Trophoblast cell (in vitro differentiated cells and primary cell): ENCODE measurements around the gene ATG2B.

Experiments used
- DNase-seq, 2 donors: peaks; one replicate each; pipeline ENCODE4 v3.0.0-alpha.2; 2016
- H2AFZ ChIP-seq: 2 replicates; pipeline ENCODE4 v1.6.1; 2013; ENCODE audit warnings: low read length, moderate library complexity, mild to moderate bottlenecking; ENCODE audit not compliant: insufficient read depth, poor library complexity
- H2AK5ac ChIP-seq: 2 replicates; pipeline ENCODE4 v1.6.1; 2013; ENCODE audit warnings: mild to moderate bottlenecking, low read length
- H2BK120ac ChIP-seq: 2 replicates; pipeline ENCODE4 v1.6.1; 2013; ENCODE audit warnings: low read length, mild to moderate bottlenecking, moderate library complexity; ENCODE audit not compliant: insufficient read depth, poor library complexity
- H2BK12ac ChIP-seq: 2 replicates; pipeline ENCODE4 v1.6.1; 2013; ENCODE audit warnings: mild to moderate bottlenecking, low read length, moderate library complexity
- H2BK5ac ChIP-seq: 2 replicates; pipeline ENCODE4 v1.6.1; 2013; ENCODE audit warnings: low read length, low read depth, moderate library complexity, mild to moderate bottlenecking; ENCODE audit not compliant: poor library complexity
- H3K14ac ChIP-seq: 2 replicates; pipeline ENCODE4 v1.6.1; 2013; ENCODE audit warnings: mild to moderate bottlenecking, low read length
- H3K18ac ChIP-seq: 2 replicates; pipeline ENCODE4 v1.6.1; 2013; ENCODE audit warnings: mild to moderate bottlenecking, low read length
- H3K23ac ChIP-seq: 2 replicates; pipeline ENCODE4 v1.6.1; 2013; ENCODE audit warnings: low read length
- H3K27ac ChIP-seq: 2 replicates; pipeline ENCODE4 v1.5.1; 2013; ENCODE audit warnings: low read depth, mild to moderate bottlenecking, inconsistent platforms, low read length, moderate library complexity
- H3K27me3 ChIP-seq: 2 replicates; pipeline ENCODE4 v1.6.1; 2013; ENCODE audit warnings: inconsistent platforms, mild to moderate bottlenecking, low read length, moderate library complexity; ENCODE audit not compliant: insufficient read depth
- H3K36me3 ChIP-seq, 2 experiments: 1 replicate in 1 of 2; 2 replicates in 1 of 2; pipeline ENCODE4 v1.6.1; 2013; ENCODE audit warnings: low read length in 2 of 2, mild to moderate bottlenecking in 2 of 2, moderate library complexity in 1 of 2; ENCODE audit not compliant: insufficient read depth in 2 of 2, control insufficient read depth in 1 of 2
- H3K4ac ChIP-seq: 2 replicates; pipeline ENCODE4 v1.6.1; 2013; ENCODE audit warnings: low read depth, mild to moderate bottlenecking, low read length, moderate library complexity
- H3K4me1 ChIP-seq, 2 experiments: 1 replicate in 1 of 2; 2 replicates in 1 of 2; pipeline ENCODE4 v1.6.1; 2013; ENCODE audit warnings: low read length in 2 of 2, mild to moderate bottlenecking in 2 of 2, moderate library complexity in 1 of 2; ENCODE audit not compliant: insufficient read depth in 2 of 2, control insufficient read depth in 1 of 2
- H3K4me2 ChIP-seq: 2 replicates; pipeline ENCODE4 v1.6.1; 2013; ENCODE audit warnings: inconsistent platforms, mild to moderate bottlenecking, low read length, moderate library complexity
- H3K4me3 ChIP-seq: 2 replicates; pipeline ENCODE4 v1.5.1; 2013; ENCODE audit warnings: mild to moderate bottlenecking, low read depth, low read length, inconsistent platforms
- H3K79me1 ChIP-seq: one replicate; pipeline ENCODE4 v1.6.1; 2013; ENCODE audit warnings: low read length
- H3K79me2 ChIP-seq: 2 replicates; pipeline ENCODE4 v1.6.1; 2013; ENCODE audit warnings: low read length, mild to moderate bottlenecking; ENCODE audit not compliant: control insufficient read depth, insufficient read depth, poor library complexity
- H3K9ac ChIP-seq: 2 replicates; pipeline ENCODE4 v1.6.1; 2013; ENCODE audit warnings: mild to moderate bottlenecking, low read length
- H3K9me3 ChIP-seq: 2 replicates; pipeline ENCODE4 v1.6.1; 2013; ENCODE audit warnings: low read depth, mild to moderate bottlenecking, control low read depth, inconsistent platforms, low read length; ENCODE audit not compliant: insufficient read depth
- H4K12ac ChIP-seq: 2 replicates; pipeline ENCODE4 v1.6.1; 2013; ENCODE audit warnings: low read depth, mild to moderate bottlenecking, low read length, moderate library complexity
- H4K8ac ChIP-seq: 2 replicates; pipeline ENCODE4 v1.6.1; 2013; ENCODE audit warnings: low read depth, mild to moderate bottlenecking, low read length, moderate library complexity
- H4K91ac ChIP-seq: one replicate; pipeline ENCODE4 v1.6.1; 2013; ENCODE audit warnings: low read depth, mild to moderate bottlenecking, low read length, moderate library complexity
- WGBS: extraction: QIAGEN DNeasy Blood & Tissue Kit; methylation state at CpG from one replicate; pipeline ENCODE4 v1.1.7; 2013; ENCODE audit warnings: missing lambda C conversion rate; ENCODE audit not compliant: insufficient read length, insufficient coverage; ENCODE audit errors: extremely low coverage; 5-methylcytosine and 5-hydroxymethylcytosine counted together

Gene ATG2B

DNA sequence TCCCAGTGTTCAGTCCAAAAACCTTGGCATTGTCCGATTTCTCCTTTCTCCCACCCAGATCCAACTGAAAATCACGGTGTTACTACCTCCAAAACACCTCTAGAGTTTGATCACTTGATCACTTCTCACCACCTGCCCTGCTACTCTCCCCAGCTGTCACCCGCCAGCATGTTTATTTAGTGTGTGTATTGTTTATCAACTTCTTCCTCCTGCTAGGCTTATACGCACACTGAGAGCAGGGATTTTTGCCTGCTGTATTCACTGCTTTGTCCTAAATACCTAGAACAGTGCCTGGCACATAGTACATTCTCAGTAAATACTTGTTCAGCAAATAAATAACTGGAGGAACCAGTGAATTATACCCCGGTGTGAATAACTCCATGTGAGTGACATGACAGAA lies 102.1 kb downstream of the ATG2B start:
- Histone ChIP-seq H3K4me3 (no peak overlapping the region), H2BK120ac (no peak overlapping the region), H3K14ac (no peak overlapping the region), H3K27ac (no peak overlapping the region), H3K36me3 (peaks cover 0 to 4% of the 10 kb centered on the region in 2 experiments), H3K79me1 (peaks cover 10% of the 10 kb centered on the region), H2AFZ (no peak overlapping the region), H3K9me3 (no peaks in the 10 kb centered on the region), H4K91ac (no peak overlapping the region), H3K4ac (no peak overlapping the region), H3K79me2 (no peaks in the 10 kb centered on the region), H4K12ac (no peak overlapping the region), H3K23ac (no peak overlapping the region), H4K8ac (no peak overlapping the region), H3K27me3 (no peaks in the 10 kb centered on the region), H2BK12ac (no peak overlapping the region), H3K4me1 (peaks cover 3% of the 10 kb centered on the region in 2 experiments), H3K18ac (no peak overlapping the region), H2AK5ac (no peak overlapping the region), H3K9ac (no peak overlapping the region), H2BK5ac (no peak overlapping the region), H3K4me2 (no peak overlapping the region)
- WGBS = no CpG with 5 or more reads among the region's 5 CpGs
- DNase-seq = no peak

DNA sequence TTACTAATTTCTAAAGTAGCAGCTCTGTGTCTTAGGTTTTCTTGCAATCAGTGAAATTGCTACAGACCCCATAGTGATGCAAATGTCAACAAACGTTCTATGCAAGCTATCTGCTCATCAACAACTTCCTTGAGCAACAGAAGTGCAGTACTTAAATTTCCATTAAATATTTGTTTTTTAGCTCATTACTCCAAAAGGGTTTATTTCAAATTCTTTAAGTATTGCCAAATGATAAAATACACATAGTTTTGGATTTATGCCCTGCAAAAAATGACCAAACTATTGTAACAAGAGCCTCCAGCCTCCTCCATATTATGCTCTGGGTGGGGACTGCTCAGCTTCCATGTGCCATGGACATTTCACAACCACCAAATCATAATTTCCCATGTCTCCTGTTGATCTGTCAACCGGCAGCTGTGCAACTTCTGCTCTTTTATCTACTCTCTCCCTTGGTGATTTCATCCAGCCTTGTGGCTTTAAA lies 102.8 kb downstream of the ATG2B start:
- DNase-seq = peak in 1 of 2 donors; percentile 31
- H2BK5ac ChIP-seq = no peak overlapping the region
- H4K12ac ChIP-seq = no peak overlapping the region
- no peaks in the 10 kb centered on the region for H3K9me3 ChIP-seq
- peak overlapping the region; percentile 50 for H2BK12ac ChIP-seq
- H4K91ac ChIP-seq = no peak overlapping the region
- H4K8ac ChIP-seq = no peak overlapping the region
- peaks cover 9% of the 10 kb centered on the region for H3K79me1 ChIP-seq
- H2BK120ac ChIP-seq = no peak overlapping the region
- no peak overlapping the region for H3K14ac ChIP-seq
- no peak overlapping the region for H3K27ac ChIP-seq
- WGBS = no CpG with 5 or more reads among the region's 2 CpGs
- H3K27me3 ChIP-seq = no peaks in the 10 kb centered on the region
- H3K79me2 ChIP-seq = no peaks in the 10 kb centered on the region
- H2AK5ac ChIP-seq = no peak overlapping the region
- H3K4me3 ChIP-seq = no peak overlapping the region
- H3K4me2 ChIP-seq = no peak overlapping the region
- no peak overlapping the region for H2AFZ ChIP-seq
- H3K36me3 ChIP-seq = peaks cover 0 to 4% of the 10 kb centered on the region in 2 experiments
- H3K18ac ChIP-seq = no peak overlapping the region
- no peak overlapping the region for H3K23ac ChIP-seq
- H3K9ac ChIP-seq = no peak overlapping the region
- H3K4ac ChIP-seq = no peak overlapping the region
- peaks cover 6 to 8% of the 10 kb centered on the region in 2 experiments for H3K4me1 ChIP-seq

DNA sequence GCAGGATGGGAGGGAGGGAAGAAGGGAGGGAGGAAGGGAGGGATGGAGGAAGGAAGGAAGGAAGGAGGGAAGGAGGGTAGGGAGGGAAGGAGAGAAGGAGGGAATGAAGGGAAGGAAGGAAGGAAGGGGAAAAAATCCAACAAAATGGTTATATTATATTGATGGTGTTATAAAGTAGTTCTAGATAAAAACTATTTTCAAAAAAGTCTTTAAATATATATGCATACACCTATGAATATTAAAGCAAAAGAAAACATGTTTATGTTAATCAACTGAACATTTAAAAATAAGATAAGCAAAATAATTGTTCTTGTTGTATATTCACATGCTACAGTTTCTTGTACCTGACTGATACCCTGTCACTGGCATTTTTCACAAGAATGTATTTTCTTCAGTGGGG lies 105.2 kb downstream of the ATG2B start:
- H2AK5ac ChIP-seq = no peak overlapping the region
- H3K27me3 ChIP-seq = no peaks in the 10 kb centered on the region
- H2BK5ac ChIP-seq = no peak overlapping the region
- H3K4ac ChIP-seq = no peak overlapping the region
- H3K79me1 ChIP-seq = peaks cover 22% of the 10 kb centered on the region
- no peak overlapping the region for H4K12ac ChIP-seq
- H3K4me3 ChIP-seq = no peak overlapping the region
- H3K9me3 ChIP-seq = no peaks in the 10 kb centered on the region
- no peak overlapping the region for H2BK12ac ChIP-seq
- H3K79me2 ChIP-seq = peaks cover 3% of the 10 kb centered on the region
- H3K27ac ChIP-seq = no peak overlapping the region
- H3K4me2 ChIP-seq = no peak overlapping the region
- no peak overlapping the region for H3K14ac ChIP-seq
- no peak overlapping the region for H2BK120ac ChIP-seq
- no peak overlapping the region for H4K91ac ChIP-seq
- H3K4me1 ChIP-seq = peaks cover 18 to 19% of the 10 kb centered on the region in 2 experiments
- H3K36me3 ChIP-seq = peaks cover 0 to under 1% of the 10 kb centered on the region in 2 experiments
- no peak for DNase-seq
- no peak overlapping the region for H3K18ac ChIP-seq
- no peak overlapping the region for H3K9ac ChIP-seq
- H2AFZ ChIP-seq = no peak overlapping the region
- no peak overlapping the region for H3K23ac ChIP-seq
- no peak overlapping the region for H4K8ac ChIP-seq

DNA sequence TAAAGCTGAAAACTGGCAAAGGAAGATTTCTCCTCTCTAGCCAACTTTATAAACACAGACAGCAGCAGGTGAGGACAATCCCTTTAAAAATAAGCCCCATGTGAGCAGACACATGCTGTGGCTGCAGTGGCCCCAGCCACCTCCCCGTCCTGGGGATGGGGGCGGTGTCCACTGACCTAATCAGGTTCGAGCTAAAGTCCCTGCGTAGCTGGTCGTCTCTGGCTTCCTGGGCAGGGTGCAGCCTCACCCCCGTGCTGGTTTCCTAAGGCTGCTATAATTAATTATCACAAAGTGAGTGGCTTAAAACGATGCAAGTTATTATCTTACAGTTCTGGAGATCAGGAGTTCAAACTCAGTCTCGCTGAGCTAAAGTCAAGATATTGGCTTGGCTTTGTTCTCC lies 106.1 kb downstream of the ATG2B start:
- Histone ChIP-seq H3K9ac (no peak overlapping the region), H4K12ac (no peak overlapping the region), H3K4me1 (peaks cover 26% of the 10 kb centered on the region in 2 experiments), H3K79me2 (peaks cover 9% of the 10 kb centered on the region), H3K4me2 (no peak overlapping the region), H2BK120ac (peak overlapping the region; percentile 56), H3K18ac (no peak overlapping the region), H3K9me3 (no peaks in the 10 kb centered on the region), H3K4ac (no peak overlapping the region), H3K14ac (no peak overlapping the region), H3K4me3 (no peak overlapping the region), H4K91ac (peak overlapping the region; percentile 72), H2BK5ac (no peak overlapping the region), H4K8ac (peak overlapping the region; percentile 26), H3K27ac (no peak overlapping the region), H3K36me3 (no peaks in the 10 kb centered on the region), H3K27me3 (no peaks in the 10 kb centered on the region), H2AK5ac (peak overlapping the region; percentile 71), H3K23ac (no peak overlapping the region), H2AFZ (no peak overlapping the region), H2BK12ac (peak overlapping the region; percentile 81), H3K79me1 (peaks cover 30% of the 10 kb centered on the region)
- no CpG with 5 or more reads among the region's 8 CpGs for WGBS
- no peak for DNase-seq
